NT2/D1 (cell line): ENCODE results near the gene SCAP.

Experiments used
- DNase-seq: peaks from one replicate; pipeline ENCODE4 v3.0.0-alpha.2; 2011; ENCODE audit warnings: low read depth, low spot score
- H3K27me3 ChIP-seq: 2 replicates; pipeline ENCODE4 v1.6.0; 2011; ENCODE audit warnings: mild to moderate bottlenecking; ENCODE audit not compliant: insufficient read length, insufficient read depth
- H3K36me3 ChIP-seq: 2 replicates; pipeline ENCODE4 v1.6.1; 2011; ENCODE audit warnings: mild to moderate bottlenecking, low read length, mixed read lengths; ENCODE audit not compliant: insufficient read depth, insufficient read length
- H3K4me1 ChIP-seq: 2 replicates; pipeline ENCODE4 v1.5.1; 2011; ENCODE audit not compliant: insufficient read depth, insufficient read length
- H3K4me3 ChIP-seq: 2 replicates; pipeline ENCODE4 v1.5.1; 2011; ENCODE audit warnings: low read depth; ENCODE audit not compliant: insufficient read length
- H3K9ac ChIP-seq: 2 replicates; pipeline ENCODE4 v1.6.0; 2011; ENCODE audit warnings: low read depth; ENCODE audit not compliant: insufficient read length
- H3K9me3 ChIP-seq: 2 replicates; pipeline ENCODE4 v1.5.1; 2011; ENCODE audit warnings: mild to moderate bottlenecking, low read length; ENCODE audit not compliant: insufficient read depth
- SUZ12 ChIP-seq: IDR thresholded peaks from 2 replicates; pipeline ENCODE4 v1.6.1; 2011; ENCODE audit not compliant: insufficient read length, insufficient read depth; ENCODE audit errors: extremely low read depth
- YY1 ChIP-seq: IDR thresholded peaks from 2 replicates; pipeline ENCODE4 v1.6.1; 2011; ENCODE audit not compliant: insufficient read length, insufficient read depth
- ZNF274 ChIP-seq: IDR thresholded peaks from 2 replicates; pipeline ENCODE4 v1.6.1; 2011; ENCODE audit warnings: mild to moderate bottlenecking, low read depth, low read length

SCAP gene

DNA sequence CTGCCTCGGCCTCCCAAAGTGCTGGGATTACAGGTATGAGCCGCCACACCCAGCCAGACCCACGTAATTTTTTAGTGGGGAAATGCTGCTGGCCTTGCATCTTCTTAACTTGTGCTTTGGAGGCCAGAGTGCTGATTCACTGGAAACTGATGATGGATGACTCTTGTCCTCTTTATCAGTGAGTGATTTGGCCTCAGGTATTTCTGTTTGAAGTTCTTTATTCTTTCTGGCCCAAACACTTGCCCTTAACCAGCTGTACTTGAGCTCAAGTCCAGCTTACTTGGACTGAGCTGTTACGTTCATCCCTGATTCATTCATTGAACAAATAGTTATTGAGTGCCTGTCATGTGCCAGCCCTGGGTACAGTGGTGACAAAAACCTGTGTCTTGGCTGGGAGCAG lies 90.7 kb downstream of the SCAP start:
- no peaks in the 10 kb centered on the region for H3K27me3 ChIP-seq
- H3K9me3 ChIP-seq = no peaks in the 10 kb centered on the region
- TF ChIP-seq YY1 = no peak
- TF ChIP-seq SUZ12 = no peak
- TF ChIP-seq ZNF274 = no peak
- no peak overlapping the region for H3K9ac ChIP-seq
- H3K4me1 ChIP-seq = peaks cover 2% of the 10 kb centered on the region
- no peak for DNase-seq
- H3K4me3 ChIP-seq = no peak overlapping the region
- peaks cover 38% of the 10 kb centered on the region for H3K36me3 ChIP-seq

GRCh38 chr3:47384425-47384824 lies 91.3 kb downstream of the SCAP start:
- Histone ChIP-seq H3K27me3 (no peaks in the 10 kb centered on the region), H3K4me3 (no peak overlapping the region), H3K36me3 (peaks cover 38% of the 10 kb centered on the region), H3K9me3 (no peaks in the 10 kb centered on the region), H3K9ac (no peak overlapping the region), H3K4me1 (peaks cover 5% of the 10 kb centered on the region)
- TF ChIP-seq ZNF274 = no peak
- no peak for TF ChIP-seq SUZ12
- TF ChIP-seq YY1 = no peak
- no peak for DNase-seq

DNA sequence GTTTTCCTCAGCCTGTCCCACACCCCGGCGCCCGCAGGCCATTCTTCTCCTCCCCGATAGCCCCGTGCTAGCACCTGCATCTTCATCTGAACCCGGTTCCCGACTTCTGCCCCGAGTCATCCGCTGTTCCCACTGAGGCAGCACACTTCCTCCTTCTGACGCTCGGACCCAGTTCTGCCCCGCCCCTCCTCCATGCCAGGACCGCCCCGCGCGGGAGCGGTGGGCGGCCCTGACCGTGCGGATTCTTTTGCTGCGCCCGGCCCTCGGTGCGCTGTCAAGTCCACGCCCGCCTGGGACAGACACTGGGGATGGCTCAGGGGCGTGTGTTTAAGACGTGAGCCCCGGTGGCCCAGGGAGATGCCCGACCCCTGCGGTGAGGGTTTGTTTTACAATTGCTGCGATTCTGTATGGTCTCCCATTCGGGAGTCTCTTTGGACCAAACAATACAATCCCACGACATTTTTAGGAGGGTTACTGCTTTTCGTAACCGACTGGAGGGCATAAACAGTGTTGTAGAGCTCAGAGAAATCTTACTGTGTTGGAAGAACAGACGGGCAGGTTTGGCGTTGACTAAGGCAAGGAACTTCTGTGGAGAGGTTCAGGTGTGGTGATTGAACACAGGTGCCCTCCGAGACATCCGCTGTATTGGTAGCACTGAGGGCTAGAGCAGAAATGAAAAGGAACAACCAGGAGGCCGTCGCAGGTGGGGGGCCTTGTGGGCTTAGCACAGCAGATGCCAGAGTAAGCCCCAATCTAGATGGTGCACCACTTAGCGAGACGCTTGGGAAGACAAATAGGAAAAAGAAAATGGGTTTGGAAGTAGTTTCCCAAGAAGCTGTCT lies 94.2 kb downstream of the SCAP start:
- TF ChIP-seq YY1 (no peak), ZNF274 (no peak), SUZ12 (no peak)
- H3K4me3 ChIP-seq = peak overlapping the region; percentile 96
- peak; percentile 63 for DNase-seq

GRCh38 chr3:47380601-47381316 lies 95.0 kb downstream of the SCAP start, which contains the start of gene PTPN23:
TSS of gene PTPN23 (plus strand) at chr3:47381021. CDS start at chr3:47381097, 76 bp downstream.
- peaks cover 7% of the 10 kb centered on the region for H3K4me1 ChIP-seq
- peak within 1 kb of the TSS; percentile 99 for H3K9ac ChIP-seq

More for the DNA sequence above, 94.2 kb downstream of the SCAP start:
- Histone ChIP-seq H3K9ac (peak overlapping the region; percentile 99), H3K36me3 (peaks cover 14% of the 10 kb centered on the region), H3K4me1 (peaks cover 7% of the 10 kb centered on the region), H3K9me3 (no peaks in the 10 kb centered on the region), H3K27me3 (no peaks in the 10 kb centered on the region)

DNA sequence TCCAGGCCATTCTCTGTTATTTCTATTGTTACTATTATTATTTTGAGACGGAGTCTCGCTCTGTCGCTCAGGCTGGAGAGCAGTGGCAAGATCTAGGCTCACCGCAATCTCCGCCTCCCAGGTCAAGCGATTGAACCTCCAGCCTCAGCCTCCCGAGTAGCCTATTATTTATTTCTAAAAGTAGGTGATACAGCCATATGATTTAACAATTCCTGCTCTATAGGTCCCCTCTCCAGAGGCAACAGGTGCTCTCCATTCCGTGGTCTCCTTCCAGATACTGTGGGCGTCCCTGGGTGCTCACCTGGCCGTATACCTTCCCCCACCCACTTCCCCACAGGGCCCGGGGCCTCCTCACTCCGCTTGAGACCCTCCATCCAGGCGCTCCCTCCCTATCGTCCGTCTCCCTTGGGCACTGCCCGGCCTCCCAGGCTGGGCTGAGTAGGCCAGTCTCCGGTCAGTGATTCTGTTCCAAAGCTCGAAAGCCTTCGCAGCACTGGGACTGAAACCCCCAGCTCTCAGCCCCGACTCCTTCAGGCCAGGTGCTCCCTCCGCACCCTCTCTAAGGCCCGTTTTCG lies 95.6 kb downstream of the SCAP start:
- Histone ChIP-seq H3K36me3 (peaks cover 13% of the 10 kb centered on the region), H3K9me3 (no peaks in the 10 kb centered on the region), H3K9ac (peak overlapping the region; percentile 93), H3K27me3 (no peaks in the 10 kb centered on the region), H3K4me3 (peak overlapping the region; percentile 96), H3K4me1 (peaks cover 7% of the 10 kb centered on the region)
- no peak for TF ChIP-seq ZNF274
- no peak for TF ChIP-seq YY1
- TF ChIP-seq SUZ12 = no peak
- DNase-seq = no peak

More at GRCh38 chr3:47380601-47381316, 95.0 kb downstream of the SCAP start, which contains the start of gene PTPN23:
- Histone ChIP-seq H3K4me3 (peak within 1 kb of the TSS; percentile 96), H3K27me3 (no peaks in the 10 kb centered on the region), H3K9me3 (no peaks in the 10 kb centered on the region), H3K36me3 (peaks cover 13% of the 10 kb centered on the region)
- TF ChIP-seq SUZ12 (no peak), YY1 (peak; percentile 37)
- peak; percentile 96 for DNase-seq

DNA sequence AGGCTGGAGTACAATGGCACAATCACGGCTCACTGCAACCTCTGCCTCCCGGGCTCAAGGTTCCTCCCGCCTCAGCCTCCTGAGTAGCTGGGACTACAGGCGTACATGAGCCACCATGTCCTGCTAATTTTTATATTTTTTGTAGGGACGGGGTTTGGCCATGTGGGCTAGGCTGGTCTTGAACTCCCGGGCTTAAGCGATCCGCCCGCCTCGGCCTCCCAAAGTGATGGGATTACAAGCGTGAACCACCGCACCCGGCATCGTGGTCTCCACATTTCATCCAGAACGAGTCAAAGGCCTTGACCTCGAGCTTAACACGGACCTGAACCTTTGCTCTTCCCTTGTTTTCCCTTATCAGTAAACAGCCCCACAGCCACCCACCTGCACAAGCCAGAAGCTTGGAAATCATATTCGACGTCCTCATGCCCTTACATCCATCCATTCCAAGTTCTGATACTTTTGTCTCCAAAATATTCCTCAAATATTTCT lies 96.3 kb downstream of the SCAP start:
- Histone ChIP-seq H3K4me3 (peak overlapping the region; percentile 96), H3K4me1 (peaks cover 7% of the 10 kb centered on the region), H3K9me3 (no peaks in the 10 kb centered on the region), H3K36me3 (peaks cover 10% of the 10 kb centered on the region), H3K27me3 (no peaks in the 10 kb centered on the region), H3K9ac (peak overlapping the region; percentile 93)
- no peak for DNase-seq
- TF ChIP-seq YY1 = no peak
- no peak for TF ChIP-seq ZNF274

DNA sequence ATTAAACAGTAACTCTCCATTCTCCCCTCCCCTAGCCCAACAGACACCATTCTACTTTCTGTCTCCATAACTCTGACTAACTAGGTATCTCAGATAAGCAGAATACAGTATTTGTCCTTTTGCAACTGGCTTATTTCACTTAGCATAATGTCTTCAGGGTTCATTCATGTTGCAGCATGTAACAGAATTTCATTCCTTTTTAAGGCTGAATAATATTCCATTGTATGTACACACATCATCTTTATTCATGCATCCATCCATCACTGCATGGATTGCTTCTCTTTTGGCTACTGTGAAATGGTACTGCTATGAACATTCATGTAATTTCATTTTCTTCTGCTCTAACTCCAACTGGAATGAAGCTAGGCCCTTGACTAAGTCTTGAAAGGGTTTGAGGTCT lies 96.9 kb downstream of the SCAP start:
- H3K4me3 ChIP-seq = peak overlapping the region; percentile 96
- H3K9me3 ChIP-seq = no peaks in the 10 kb centered on the region
- peak overlapping the region; percentile 8 for H3K9ac ChIP-seq
- no peaks in the 10 kb centered on the region for H3K27me3 ChIP-seq
- TF ChIP-seq YY1 (no peak), ZNF274 (no peak)
- no peak for DNase-seq
- H3K4me1 ChIP-seq = peaks cover 7% of the 10 kb centered on the region
- peaks cover 10% of the 10 kb centered on the region for H3K36me3 ChIP-seq
